Body of pancreas (tissue), 4 donors: ENCODE data around the gene KCNS3. TPM values are rescaled to one million over a fixed set of nuclear protein-coding genes. Genes with fewer than 3 reads are reported as not detected.

Experiments
- ATAC-seq: fragments of 150-250 bp; one replicate; pipeline ENCODE4 v1.9.1; 2016
- DNase-seq, 4 donors: peaks; one replicate each; pipeline ENCODE4 v3.0.0-alpha.2; 2019
- H3K27ac ChIP-seq, 4 donors: fragments of 200-600 bp; sonication (generic); 1 replicate in 3 of 4; 2 replicates in 1 of 4; pipeline versions ENCODE4 v1.5.1 to v1.6.1; 2016 to 2019; ENCODE audit warnings: mild to moderate bottlenecking in 1 of 4, mixed read lengths in 1 of 4, moderate library complexity in 1 of 4
- H3K27me3 ChIP-seq, 2 donors: fragments of 200-600 bp; sonication (generic); one replicate each; pipeline ENCODE4 v1.6.0; 2016; ENCODE audit warnings: mild to moderate bottlenecking in 1 of 2
- H3K36me3 ChIP-seq, 2 donors: fragments of 200-600 bp; sonication (generic); replicated peaks in 1 of 2; 2 replicates each; pipeline ENCODE4 v1.5.1; 2016; ENCODE audit warnings: low read depth in 2 of 2; ENCODE audit not compliant: insufficient read depth in 1 of 2
- H3K4me1 ChIP-seq: fragments of 200-600 bp; sonication (generic); one replicate; pipeline ENCODE4 v1.6.0; 2016
- H3K4me3 ChIP-seq, 2 donors: fragments of 200-600 bp; sonication (generic); 1 replicate in 1 of 2; 2 replicates in 1 of 2; pipeline ENCODE4 v1.5.1; 2016 to 2019
- H3K9me3 ChIP-seq, 3 donors: fragments of 200-600 bp; sonication (generic); 1 replicate in 2 of 3; 2 replicates in 1 of 3; pipeline ENCODE4 v1.5.1; 2016
- POLR2A ChIP-seq, 3 donors: fragments of 450-650 bp; IDR thresholded peaks; one replicate each; pipeline ENCODE4 v1.6.1; 2016; ENCODE audit warnings: antibody characterized with exemption in 3 of 3, mild to moderate bottlenecking in 2 of 3
- WGBS, 2 donors: methylation state at CpG; one replicate each; pipeline ENCODE4 v1.1.5; 2017; 5-methylcytosine and 5-hydroxymethylcytosine counted together
- intact Hi-C: fragments of 100-400 bp; cut with DNase I; formaldehyde crosslinking; loops from one replicate; pipeline ENCODE4 v1.15.1; 2023
- total RNA-seq, 2 donors: library from RNA; depleted of rRNA; stranded (reverse); fragments of >200 nt; gene quantifications; one replicate each; pipeline ENCODE4 v1.1.0, GENCODE V29; 2016
- TF ChIP-seq, protein P1 (sequence below), 7 experiments: fragments of 450-650 bp in 4 of 7; fragments of 200-600 bp in 3 of 7; sonication (generic) in 3 of 7; IDR thresholded peaks; one replicate each; pipeline ENCODE4 v1.5.1; 2016 to 2019; ENCODE audit warnings: antibody characterized with exemption in 7 of 7

Gene KCNS3
- total RNA-seq, 2 donors from 2014 or later, result 8.2 to 20.8 TPM

DNA sequence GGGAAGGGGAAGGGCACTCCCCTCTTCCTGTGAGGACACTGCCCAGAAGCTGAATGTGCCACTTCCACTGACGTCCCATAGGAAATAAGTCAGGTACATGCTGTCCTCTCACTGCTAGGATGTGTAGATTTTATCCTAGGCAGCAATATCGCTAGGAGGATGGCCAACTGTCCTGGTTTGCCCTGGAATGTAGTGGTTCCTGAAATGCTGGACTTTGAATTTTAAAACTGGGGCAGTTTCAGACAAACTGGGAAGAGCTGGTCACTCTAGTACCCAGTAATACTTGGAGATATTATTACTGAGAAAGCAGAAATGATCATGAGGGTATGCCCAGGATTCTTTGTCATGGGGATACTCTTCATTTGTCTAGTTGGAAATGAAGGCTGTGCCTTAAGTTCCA, 5.4 kb upstream of the KCNS3 start:
- ATAC-seq, result no peak
- TF ChIP-seq, protein P1, sequence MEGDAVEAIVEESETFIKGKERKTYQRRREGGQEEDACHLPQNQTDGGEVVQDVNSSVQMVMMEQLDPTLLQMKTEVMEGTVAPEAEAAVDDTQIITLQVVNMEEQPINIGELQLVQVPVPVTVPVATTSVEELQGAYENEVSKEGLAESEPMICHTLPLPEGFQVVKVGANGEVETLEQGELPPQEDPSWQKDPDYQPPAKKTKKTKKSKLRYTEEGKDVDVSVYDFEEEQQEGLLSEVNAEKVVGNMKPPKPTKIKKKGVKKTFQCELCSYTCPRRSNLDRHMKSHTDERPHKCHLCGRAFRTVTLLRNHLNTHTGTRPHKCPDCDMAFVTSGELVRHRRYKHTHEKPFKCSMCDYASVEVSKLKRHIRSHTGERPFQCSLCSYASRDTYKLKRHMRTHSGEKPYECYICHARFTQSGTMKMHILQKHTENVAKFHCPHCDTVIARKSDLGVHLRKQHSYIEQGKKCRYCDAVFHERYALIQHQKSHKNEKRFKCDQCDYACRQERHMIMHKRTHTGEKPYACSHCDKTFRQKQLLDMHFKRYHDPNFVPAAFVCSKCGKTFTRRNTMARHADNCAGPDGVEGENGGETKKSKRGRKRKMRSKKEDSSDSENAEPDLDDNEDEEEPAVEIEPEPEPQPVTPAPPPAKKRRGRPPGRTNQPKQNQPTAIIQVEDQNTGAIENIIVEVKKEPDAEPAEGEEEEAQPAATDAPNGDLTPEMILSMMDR (IDR thresholded peaks at IDR 0.05), result no peak
- TF ChIP-seq POLR2A (IDR thresholded peaks at IDR 0.05), result no peak
- WGBS, 2 donors, result 49 to 55% methylated on average over 2 of the region's 2 CpGs
- DNase-seq, result no peak
- H3K36me3 ChIP-seq, result no peaks in the 10 kb centered on the region
- intact Hi-C loops, result no loop called here
- no peaks in the 10 kb centered on the region for H3K9me3 ChIP-seq
- no peak overlapping the region for H3K27ac ChIP-seq
- peaks cover 4% of the 10 kb centered on the region for H3K4me1 ChIP-seq
- H3K4me3 ChIP-seq, result no peak overlapping the region
- H3K27me3 ChIP-seq, result no peaks in the 10 kb centered on the region

GRCh38 chr2:17876590-17876989, 1.9 kb upstream of the KCNS3 start:
- Histone ChIP-seq H3K36me3 (no peaks in the 10 kb centered on the region), H3K4me3 (no peak overlapping the region), H3K27me3 (no peaks in the 10 kb centered on the region), H3K4me1 (peaks cover 22% of the 10 kb centered on the region), H3K27ac (no peak overlapping the region), H3K9me3 (no peaks in the 10 kb centered on the region)
- no peak for ATAC-seq
- TF ChIP-seq, protein P1 (IDR thresholded peaks at IDR 0.05), result no peak
- TF ChIP-seq POLR2A (IDR thresholded peaks at IDR 0.05), result no peak
- DNase-seq, result no peak
- 78 to 83% methylated on average over 3 to 4 of the region's 4 CpGs for WGBS, 2 donors
- intact Hi-C loops, result no loop called here

DNA sequence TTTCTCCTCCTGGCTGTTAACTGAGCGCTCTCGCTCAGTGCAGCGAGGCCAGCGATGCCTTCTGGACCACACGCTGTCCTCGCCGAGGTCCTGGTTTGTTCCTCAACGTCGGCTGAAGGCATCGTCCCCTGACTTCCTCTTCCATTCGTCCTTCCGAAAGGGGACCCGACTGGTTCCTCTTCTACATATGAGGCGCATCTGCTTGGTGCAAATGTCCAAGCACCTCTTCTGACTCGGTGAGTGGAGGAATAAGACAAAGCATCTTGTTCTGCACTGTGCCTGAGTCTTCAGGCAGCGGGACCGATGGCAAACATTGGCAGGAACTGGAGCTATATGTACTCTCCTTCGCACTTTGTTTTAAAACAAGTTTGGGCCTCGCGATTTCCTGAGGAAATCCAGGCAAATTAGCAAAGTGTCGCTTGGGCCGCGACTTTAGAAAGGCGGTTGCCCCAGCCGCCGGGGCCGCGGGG, 621 bp upstream of the KCNS3 start:
- ATAC-seq (peak; percentile 15), DNase-seq (peak; percentile 13 to 30 (median 18))
- intact Hi-C loops, result no loop called here
- 0 to 2% methylated on average over 16 to 28 of the region's 28 CpGs for WGBS, 2 donors
- Histone ChIP-seq H3K27ac (peak overlapping the region in 3 of 4 donors; percentile 40 to 81 (median 68)), H3K27me3 (no peaks in the 10 kb centered on the region), H3K4me3 (peak overlapping the region; percentile 32 to 60), H3K4me1 (peaks cover 22% of the 10 kb centered on the region), H3K9me3 (no peaks in the 10 kb centered on the region), H3K36me3 (no peaks in the 10 kb centered on the region)
- no peak for TF ChIP-seq POLR2A (IDR thresholded peaks at IDR 0.05)
- TF ChIP-seq, protein P1 (IDR thresholded peaks at IDR 0.05), result no peak

GRCh38 chr2:17879137-17879912, 858 bp downstream of the KCNS3 start:
- DNase-seq (peak; percentile 59 to 81 (median 72)), ATAC-seq (peak; percentile 69)
- 1 to 3% methylated on average over 26 to 49 of the region's 49 CpGs for WGBS, 2 donors
- intact Hi-C loops, result no loop called here
- Histone ChIP-seq H3K4me1 (peaks cover 22% of the 10 kb centered on the region), H3K27me3 (no peaks in the 10 kb centered on the region), H3K9me3 (no peaks in the 10 kb centered on the region), H3K27ac (peak overlapping the region in 3 of 4 donors; percentile 52 to 81 (median 62)), H3K4me3 (peak overlapping the region; percentile 1 to 58), H3K36me3 (no peaks in the 10 kb centered on the region)
- TF ChIP-seq, protein P1 (IDR thresholded peaks at IDR 0.05), result peak in 6 of 7 experiments; percentile 10 to 36 (median 26)
- peak in 1 of 3 donors; percentile 17 for TF ChIP-seq POLR2A (IDR thresholded peaks at IDR 0.05)
